Measurements from ENCODE around the gene DENND2A.

DNA sequence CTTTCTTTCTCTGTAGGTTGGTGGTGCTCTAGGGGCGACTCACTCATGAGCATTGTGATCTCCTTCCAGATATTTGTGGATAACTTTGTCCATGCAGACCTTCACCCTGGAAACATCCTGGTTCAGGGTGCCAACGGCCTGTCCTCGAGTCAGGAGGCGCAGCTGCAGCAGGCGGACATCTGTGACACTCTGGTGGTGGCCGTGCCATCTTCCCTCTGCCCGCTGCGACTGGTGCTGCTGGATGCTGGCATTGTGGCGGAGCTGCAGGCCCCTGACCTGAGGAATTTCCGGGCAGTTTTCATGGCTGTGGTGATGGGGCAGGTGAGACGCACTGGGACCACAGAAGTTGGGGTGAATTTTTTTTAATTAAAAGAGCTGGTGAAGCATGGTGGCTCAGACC is 46.3 kb upstream of the DENND2A start:
- TF ChIP-seq POLR2A (IDR thresholded peaks at IDR 0.05): no peak
- TF ChIP-seq, protein P1, sequence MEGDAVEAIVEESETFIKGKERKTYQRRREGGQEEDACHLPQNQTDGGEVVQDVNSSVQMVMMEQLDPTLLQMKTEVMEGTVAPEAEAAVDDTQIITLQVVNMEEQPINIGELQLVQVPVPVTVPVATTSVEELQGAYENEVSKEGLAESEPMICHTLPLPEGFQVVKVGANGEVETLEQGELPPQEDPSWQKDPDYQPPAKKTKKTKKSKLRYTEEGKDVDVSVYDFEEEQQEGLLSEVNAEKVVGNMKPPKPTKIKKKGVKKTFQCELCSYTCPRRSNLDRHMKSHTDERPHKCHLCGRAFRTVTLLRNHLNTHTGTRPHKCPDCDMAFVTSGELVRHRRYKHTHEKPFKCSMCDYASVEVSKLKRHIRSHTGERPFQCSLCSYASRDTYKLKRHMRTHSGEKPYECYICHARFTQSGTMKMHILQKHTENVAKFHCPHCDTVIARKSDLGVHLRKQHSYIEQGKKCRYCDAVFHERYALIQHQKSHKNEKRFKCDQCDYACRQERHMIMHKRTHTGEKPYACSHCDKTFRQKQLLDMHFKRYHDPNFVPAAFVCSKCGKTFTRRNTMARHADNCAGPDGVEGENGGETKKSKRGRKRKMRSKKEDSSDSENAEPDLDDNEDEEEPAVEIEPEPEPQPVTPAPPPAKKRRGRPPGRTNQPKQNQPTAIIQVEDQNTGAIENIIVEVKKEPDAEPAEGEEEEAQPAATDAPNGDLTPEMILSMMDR (IDR thresholded peaks at IDR 0.05): no peak
